Upper lobe of left lung (tissue), 6 donors: ENCODE data around the gene OFD1. TPM values are rescaled to one million over a fixed set of nuclear protein-coding genes. Genes with fewer than 3 reads are reported as not detected.

Experiments used
- ATAC-seq, 2 donors: fragments of 200-7000 bp; cut with Tn5 transposase; one replicate each; pipeline ENCODE4 v1.9.1; 2022; ENCODE audit warnings: mild to moderate bottlenecking in 2 of 2, moderate library complexity in 2 of 2; ENCODE audit not compliant: low FRiP score in 2 of 2
- DNase-seq, 2 donors: peaks; one replicate each; pipeline ENCODE4 v3.0.0-alpha.2; 2019 to 2020
- H3K27ac ChIP-seq, 4 donors: fragments of 200-600 bp; sonication (generic); one replicate each; pipeline ENCODE4 v1.5.1; 2016 to 2019
- H3K27me3 ChIP-seq, 4 donors: fragments of 200-600 bp; sonication (generic); one replicate each; pipeline ENCODE4 v1.5.1; 2017 to 2019
- H3K36me3 ChIP-seq, 4 donors: fragments of 200-600 bp; sonication (generic); one replicate each; pipeline ENCODE4 v1.5.1; 2016 to 2019
- H3K4me1 ChIP-seq, 4 donors: fragments of 200-600 bp; sonication (generic); one replicate each; pipeline ENCODE4 v1.5.1; 2018 to 2019
- H3K4me3 ChIP-seq, 4 donors: fragments of 200-600 bp; sonication (generic); one replicate each; pipeline ENCODE4 v1.5.1; 2017 to 2019; ENCODE audit warnings: mild to moderate bottlenecking in 2 of 4, moderate library complexity in 1 of 4
- H3K9me3 ChIP-seq, 4 donors: fragments of 200-600 bp; sonication (generic); one replicate each; pipeline ENCODE4 v1.5.1; 2018 to 2019
- CTCF ChIP-seq, 6 experiments: fragments of 450-650 bp in 4 of 6; fragments of 200-600 bp in 2 of 6; sonication (generic) in 2 of 6; IDR thresholded peaks; one replicate each; pipeline ENCODE4 v1.5.1; 2016 to 2019; ENCODE audit warnings: antibody characterized with exemption in 6 of 6
- EP300 ChIP-seq, 4 donors: sonication (generic); formaldehyde crosslinking; IDR thresholded peaks; one replicate each; pipeline ENCODE4 v1.5.1; 2017; ENCODE audit warnings: antibody characterized with exemption in 4 of 4, control low read depth in 2 of 4
- POLR2A ChIP-seq, 4 donors: fragments of 450-650 bp; IDR thresholded peaks; one replicate each; pipeline ENCODE4 v1.5.1; 2016 to 2017; ENCODE audit warnings: antibody characterized with exemption in 4 of 4, mild to moderate bottlenecking in 2 of 4
- POLR2AphosphoS5 ChIP-seq, 2 donors: sonication (generic); formaldehyde crosslinking; IDR thresholded peaks; one replicate each; pipeline ENCODE4 v1.5.1; 2017; ENCODE audit warnings: antibody characterized with exemption in 2 of 2
- WGBS, 2 donors: methylation state at CpG; one replicate each; pipeline ENCODE4 v1.1.5; 2017 to 2018; 5-methylcytosine and 5-hydroxymethylcytosine counted together
- total RNA-seq, 6 donors: library from RNA; depleted of rRNA in 4 of 6; stranded (reverse); fragments of >200 nt in 4 of 6; gene quantifications; one replicate each; pipeline versions ENCODE4 v1.1.0 to v1.2.1, GENCODE V29; 2016 to 2021
- donor health status: DM: no; HTN: no; CAD: no; lungs with moderate emphysema.
- donor health status: DM: no; HTN: yes; CAD: no; lungs with severe emphysema.

OFD1 gene
- total RNA-seq, 6 donors from 2014 or later: 19.2 to 98.5 (median 37.0) TPM

GRCh38 chrX:13691841-13692371, 42.6 kb upstream of the OFD1 start:
- H3K27ac ChIP-seq: no peak overlapping the region
- TF ChIP-seq POLR2A (IDR thresholded peaks at IDR 0.05) (no peak), POLR2AphosphoS5 (IDR thresholded peaks at IDR 0.05) (no peak), CTCF (IDR thresholded peaks at IDR 0.05) (no peak), EP300 (IDR thresholded peaks at IDR 0.05) (no peak)
- no peaks in the 10 kb centered on the region for H3K9me3 ChIP-seq
- WGBS, 2 donors: 78 to 81% methylated on average over 7 of the region's 7 CpGs
- peaks cover 4 to 50% (median 18%) of the 10 kb centered on the region in 4 donors for H3K4me1 ChIP-seq
- H3K4me3 ChIP-seq: no peak overlapping the region
- no peaks in the 10 kb centered on the region for H3K27me3 ChIP-seq
- no peak for ATAC-seq
- no peak for DNase-seq
- H3K36me3 ChIP-seq: no peaks in the 10 kb centered on the region

GRCh38 chrX:13692771-13693231, 41.7 kb upstream of the OFD1 start:
- 75 to 87% methylated on average over 4 to 5 of the region's 5 CpGs for WGBS, 2 donors

GRCh38 chrX:13693341-13693961, 41.1 kb upstream of the OFD1 start:
- peaks cover 7 to 46% (median 22%) of the 10 kb centered on the region in 4 donors for H3K4me1 ChIP-seq
- TF ChIP-seq EP300 (IDR thresholded peaks at IDR 0.05) (no peak), CTCF (IDR thresholded peaks at IDR 0.05) (no peak), POLR2AphosphoS5 (IDR thresholded peaks at IDR 0.05) (no peak), POLR2A (IDR thresholded peaks at IDR 0.05) (no peak)
- H3K27ac ChIP-seq: peak overlapping the region in 3 of 4 donors; percentile 1 to 27 (median 3)
- 36 to 48% methylated on average over 5 to 7 of the region's 7 CpGs for WGBS, 2 donors
- H3K36me3 ChIP-seq: no peaks in the 10 kb centered on the region
- H3K9me3 ChIP-seq: no peaks in the 10 kb centered on the region
- H3K27me3 ChIP-seq: no peaks in the 10 kb centered on the region
- DNase-seq (no peak), ATAC-seq (no peak)
- no peak overlapping the region for H3K4me3 ChIP-seq

More at GRCh38 chrX:13692771-13693231, 41.7 kb upstream of the OFD1 start:
- H3K4me3 ChIP-seq: no peak overlapping the region
- H3K36me3 ChIP-seq: no peaks in the 10 kb centered on the region
- H3K27ac ChIP-seq: peak overlapping the region in 2 of 4 donors; percentile 3 to 27
- no peaks in the 10 kb centered on the region for H3K27me3 ChIP-seq
- DNase-seq (no peak), ATAC-seq (no peak)
- TF ChIP-seq POLR2AphosphoS5 (IDR thresholded peaks at IDR 0.05): no peak
- no peak for TF ChIP-seq CTCF (IDR thresholded peaks at IDR 0.05)
- no peak for TF ChIP-seq EP300 (IDR thresholded peaks at IDR 0.05)
- TF ChIP-seq POLR2A (IDR thresholded peaks at IDR 0.05): no peak
- no peaks in the 10 kb centered on the region for H3K9me3 ChIP-seq
- H3K4me1 ChIP-seq: peaks cover 4 to 50% (median 18%) of the 10 kb centered on the region in 4 donors

- Histone ChIP-seq H3K27ac (peak overlapping the region in 1 of 4 donors; percentile 16), H3K9me3 (no peaks in the 10 kb centered on the region), H3K4me3 (no peak overlapping the region), H3K4me1 (peaks cover 16 to 42% (median 27%) of the 10 kb centered on the region in 4 donors), H3K27me3 (no peaks in the 10 kb centered on the region), H3K36me3 (no peaks in the 10 kb centered on the region)
- DNase-seq (no peak), ATAC-seq (no peak)
- WGBS, 2 donors: 56 to 63% methylated on average over 2 of the region's 2 CpGs
- TF ChIP-seq CTCF (IDR thresholded peaks at IDR 0.05): no peak
- TF ChIP-seq POLR2A (IDR thresholded peaks at IDR 0.05): no peak
- no peak for TF ChIP-seq POLR2AphosphoS5 (IDR thresholded peaks at IDR 0.05)
- no peak for TF ChIP-seq EP300 (IDR thresholded peaks at IDR 0.05)
These were observed 40.2 kb upstream of the OFD1 start for GRCh38 chrX:13694359-13694758.
